H1 (cell line): ENCODE data around the gene RAB25. TPM values are rescaled to one million over a fixed set of nuclear protein-coding genes. Genes with fewer than 3 reads are reported as not detected.

Source experiments
- ASH2L ChIP-seq: fragments of 200-600, 300-600 bp; sonication (generic); IDR thresholded peaks from one replicate; pipeline ENCODE4 v1.7.1; 2017; ENCODE audit warnings: low read length
- CTCF ChIP-seq, 3 experiments: IDR thresholded peaks; 1 replicate in 2 of 3; 2 replicates in 1 of 3; pipeline versions ENCODE4 v1.5.1 to v1.6.1; 2011; ENCODE audit warnings: low read length in 3 of 3, mild to moderate bottlenecking in 3 of 3, inconsistent platforms in 2 of 3, low read depth in 1 of 3, moderate library complexity in 1 of 3; ENCODE audit not compliant: insufficient read depth in 1 of 3; ENCODE audit errors: control extremely low read depth in 1 of 3
- FOSL1 ChIP-seq: IDR thresholded peaks from 2 replicates; pipeline ENCODE4 v1.6.1; 2011; ENCODE audit warnings: mild to moderate bottlenecking, low read depth, low read length, moderate library complexity; ENCODE audit not compliant: insufficient read depth
- POLR2AphosphoS5 ChIP-seq: IDR thresholded peaks from 2 replicates; pipeline ENCODE4 v1.6.1; 2011; ENCODE audit warnings: low read depth, low read length
- SP2 ChIP-seq: IDR thresholded peaks from 2 replicates; pipeline ENCODE4 v1.6.1; 2012; ENCODE audit warnings: mild to moderate bottlenecking, low read length, inconsistent platforms
- SP4 ChIP-seq: IDR thresholded peaks from 2 replicates; pipeline ENCODE4 v1.6.1; 2012; ENCODE audit warnings: low read length, inconsistent platforms
- polyA plus RNA-seq, 7 experiments: library from polyadenylated mRNA; depleted of rRNA in 3 of 7; stranded (reverse) in 5 of 7; unstranded in 2 of 7; fragments of >200 nt in 5 of 7; fragments of 200-250 nt in 2 of 7; gene quantifications; 1 replicate in 5 of 7; 2 replicates in 1 of 7; 4 replicates in 1 of 7; pipeline versions ENCODE4 v1.2.1 to v1.2.3, GENCODE V29; 2011 to 2013; ENCODE audit warnings: missing spikeins in 2 of 7, mixed read lengths in 2 of 7
- total RNA-seq: library from RNA; stranded (reverse); fragmentation: NEBNext Ultra II Directional; extraction: Animal tissue kit (Norgen Biotek cat#: 25700); gene quantifications from 2 replicates; pipeline ENCODE4 v1.2.1, GENCODE V29; 2021

Gene RAB25
- total and polyA plus RNA-seq, 2 of the 8 experiments (the other 6 are each of a cell fraction or from before 2014, with no cell fraction given): 34.8 to 98.2 TPM

DNA sequence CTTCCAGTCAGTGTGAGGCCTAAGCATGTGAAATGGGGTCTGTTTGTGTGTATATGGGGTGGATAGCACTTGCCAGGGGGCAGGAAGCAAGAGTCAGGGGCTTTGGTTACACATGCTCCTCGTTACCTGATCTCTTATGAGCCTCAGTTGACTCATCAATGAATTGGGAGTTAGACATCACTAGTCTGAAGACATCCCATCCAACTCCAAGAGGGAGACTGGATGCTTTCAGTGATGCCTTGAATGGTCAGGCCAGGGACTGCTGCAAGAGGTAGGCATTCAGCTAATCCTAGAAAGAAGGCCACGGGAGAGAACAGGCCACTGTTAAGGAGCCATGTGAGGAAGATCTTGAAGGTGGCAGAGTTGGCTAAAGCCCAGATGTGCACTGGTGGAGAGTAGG, 6.3 kb downstream of the RAB25 start (continued):
- TF ChIP-seq CTCF (IDR thresholded peaks at IDR 0.05; ENCODE audit: control extremely low read depth in 1 of 3, insufficient read depth in 1 of 3, low read depth in 1 of 3, low read length in 3 of 3) (no peak), SP2 (no peak), SP4 (no peak), POLR2AphosphoS5 (no peak), ASH2L (no peak), FOSL1 (no peak)
- TF ChIP-seq, all 59 proteins: peak for 0
